Endothelial cell of umbilical vein (primary cell): ENCODE measurements around the gene NPFFR1. TPM values are rescaled to one million over a fixed set of nuclear protein-coding genes. Genes with fewer than 3 reads are reported as not detected.

ENCODE experiments used
- BruUV-seq: library from RNA; stranded (reverse); fragments of 400-500 nt; replicated peaks from 2 replicates; lab custom pipeline; 2021; lab: Mats Ljungman, UMichigan
- CTCF ChIA-PET: fragments of 300-600, 350-600 bp; sonication (Branson Sonifier 250); formaldehyde crosslinking; loops from one replicate; lab custom pipeline; 2021; ENCODE audit warnings: antibody characterized with exemption, inconsistent platforms; lab: Charles Lee
- POLR2A ChIA-PET: fragments of 300-600, 350-600 bp; sonication (Branson Sonifier 250); formaldehyde crosslinking; loops from one replicate; lab custom pipeline; 2021; ENCODE audit warnings: antibody characterized with exemption, inconsistent platforms; lab: Charles Lee
- DNase-seq: peaks from one replicate; pipeline ENCODE4 v3.0.0-alpha.2; 2011; ENCODE audit warnings: low read depth, low spot score
- FAIRE-seq: peaks from 2 replicates; lab custom pipeline; 2011; peaks lifted over from hg19 to GRCh38; lab: Jason Lieb, UNC
- H2AFZ ChIP-seq: 2 replicates; pipeline ENCODE4 v1.6.0; 2012; ENCODE audit warnings: low read depth, low read length, control low read depth, inconsistent platforms
- H3K27ac ChIP-seq: 2 replicates; pipeline ENCODE4 v1.5.1; 2011; ENCODE audit warnings: low read depth, mild to moderate bottlenecking, control low read depth, low read length, moderate library complexity; ENCODE audit not compliant: insufficient read depth
- H3K27me3 ChIP-seq, 2 experiments: 2 replicates each; pipeline versions ENCODE4 v1.6.0 to v1.6.1; 2011; ENCODE audit warnings: low read length in 2 of 2, mixed read lengths in 1 of 2; ENCODE audit not compliant: control insufficient read depth in 2 of 2, insufficient read depth in 2 of 2
- H3K36me3 ChIP-seq, 2 experiments: 2 replicates in 1 of 2; 3 replicates in 1 of 2; pipeline ENCODE4 v1.5.1; 2011; ENCODE audit warnings: low read length in 2 of 2, mild to moderate bottlenecking in 1 of 2, moderate library complexity in 1 of 2; ENCODE audit not compliant: control insufficient read depth in 2 of 2, insufficient read depth in 2 of 2; ENCODE audit errors: extremely low read depth in 1 of 2
- H3K4me1 ChIP-seq: 3 replicates; pipeline ENCODE4 v1.5.1; 2011; ENCODE audit warnings: mild to moderate bottlenecking, low read length; ENCODE audit not compliant: control insufficient read depth, insufficient read depth; ENCODE audit errors: extremely low read depth
- H3K4me2 ChIP-seq: 2 replicates; pipeline ENCODE4 v1.6.1; 2011; ENCODE audit warnings: low read length, control low read depth, mixed read lengths; ENCODE audit not compliant: insufficient read depth
- H3K4me3 ChIP-seq, 3 experiments: fragments of 200-600 bp in 1 of 3; sonication (generic), shearing (Covaris generic) in 1 of 3; replicated peaks in 1 of 3; 2 replicates each; pipeline ENCODE4 v1.5.1; 2011 to 2016; ENCODE audit warnings: control low read depth in 3 of 3, low read length in 3 of 3, mild to moderate bottlenecking in 2 of 3, inconsistent platforms in 1 of 3, low read depth in 1 of 3, moderate library complexity in 1 of 3; ENCODE audit not compliant: insufficient read depth in 1 of 3
- H3K79me2 ChIP-seq: 2 replicates; pipeline ENCODE4 v1.6.0; 2012; ENCODE audit warnings: low read length, inconsistent platforms; ENCODE audit not compliant: control insufficient read depth, insufficient read depth
- H3K9ac ChIP-seq: replicated peaks from 2 replicates; pipeline ENCODE3; 2011; ENCODE audit warnings: low read length, control low read depth; ENCODE audit not compliant: insufficient read depth; ENCODE audit errors: extremely low read depth
- H3K9me1 ChIP-seq: replicated peaks from 3 replicates; pipeline ENCODE4 v1.6.0; 2011; ENCODE audit warnings: mild to moderate bottlenecking, low read length; ENCODE audit not compliant: control insufficient read depth, insufficient read depth; ENCODE audit errors: extremely low read depth
- H3K9me3 ChIP-seq: replicated peaks from 2 replicates; pipeline ENCODE4 v1.5.1; 2012; ENCODE audit warnings: low read length, inconsistent platforms; ENCODE audit not compliant: control insufficient read depth, insufficient read depth
- H4K20me1 ChIP-seq: replicated peaks from 2 replicates; pipeline ENCODE3; 2011; ENCODE audit warnings: mild to moderate bottlenecking, low read length; ENCODE audit not compliant: control insufficient read depth, insufficient read depth; ENCODE audit errors: extremely low read depth
- EZH2 ChIP-seq: IDR thresholded peaks from 2 replicates; pipeline ENCODE4 v1.6.1; 2012; ENCODE audit warnings: borderline replicate concordance, low read depth, mild to moderate bottlenecking, moderate library complexity, low read length, inconsistent platforms; ENCODE audit not compliant: severe bottlenecking
- FOS ChIP-seq: IDR thresholded peaks from 2 replicates; pipeline ENCODE4 v1.6.1; 2011; ENCODE audit warnings: mild to moderate bottlenecking, low read length, moderate library complexity, borderline replicate concordance; ENCODE audit not compliant: insufficient read depth
- GATA2 ChIP-seq: IDR thresholded peaks from 2 replicates; pipeline ENCODE4 v1.7.0; 2011; ENCODE audit warnings: low read depth, mild to moderate bottlenecking, moderate library complexity, mixed read lengths, low read length; ENCODE audit not compliant: insufficient read length, insufficient read depth
- JUN ChIP-seq: IDR thresholded peaks from 2 replicates; pipeline ENCODE4 v1.6.1; 2011; ENCODE audit warnings: borderline replicate concordance, low read depth; ENCODE audit not compliant: insufficient read length, insufficient read depth
- MYC ChIP-seq: IDR thresholded peaks from one replicate; pipeline ENCODE4 v1.6.1; 2011; ENCODE audit warnings: mild to moderate bottlenecking, low read depth, low read length
- POLR2A ChIP-seq: IDR thresholded peaks from 2 replicates; pipeline ENCODE4 v1.6.1; 2012; ENCODE audit warnings: low read depth, mild to moderate bottlenecking, control low read depth, low read length
- POLR2AphosphoS5 ChIP-seq: IDR thresholded peaks from 2 replicates; pipeline ENCODE4 v1.6.1; 2012; ENCODE audit warnings: low read depth, mild to moderate bottlenecking, control low read depth, low read length, moderate library complexity; ENCODE audit not compliant: insufficient read depth
- dilution Hi-C: fragments of 300-500 bp; cut with MboI; formaldehyde crosslinking; loops from one replicate; pipeline ENCODE4 v1.15.0; 2019; ENCODE audit warnings: low sequenced_read_pairs; ENCODE audit not compliant: extremely low pct_ligation_motif_present
- intact Hi-C: fragments of 100-400 bp; cut with micrococcal nuclease; formaldehyde crosslinking; loops from one replicate; pipeline ENCODE4 v1.10.0; 2022
- polyA plus RNA-seq, 4 experiments: library from polyadenylated mRNA; depleted of rRNA in 3 of 4; stranded (reverse) in 3 of 4; unstranded in 1 of 4; fragments of >200 nt; gene quantifications; 2 replicates each; pipeline versions ENCODE4 v1.2.1 to v1.2.3, GENCODE V29; 2011 to 2012; ENCODE audit warnings: missing spikeins in 1 of 4
- total RNA-seq: library from RNA; stranded (reverse); gene quantifications from 2 replicates; pipeline ENCODE4 v1.2.3, GENCODE V29; 2021
- TF ChIP-seq, protein P1 (sequence below), 2 donors: IDR thresholded peaks; 1 replicate in 1 of 2; 2 replicates in 1 of 2; pipeline ENCODE4 v1.5.1; 2011; ENCODE audit warnings: low read length in 2 of 2, mild to moderate bottlenecking in 2 of 2, moderate library complexity in 2 of 2, control low read depth in 1 of 2, inconsistent platforms in 1 of 2, low read depth in 1 of 2; ENCODE audit not compliant: insufficient read depth in 1 of 2; ENCODE audit errors: extremely low read depth in 1 of 2
- TF ChIP-seq, protein P2 (sequence below): IDR thresholded peaks from 2 replicates; pipeline ENCODE4 v1.6.1; 2011; ENCODE audit not compliant: insufficient read depth, insufficient read length

The NPFFR1 gene
- total and polyA plus RNA-seq, 2 donors (not counting 3 experiments of a cell fraction or from before 2014, with no cell fraction given): not detected

DNA sequence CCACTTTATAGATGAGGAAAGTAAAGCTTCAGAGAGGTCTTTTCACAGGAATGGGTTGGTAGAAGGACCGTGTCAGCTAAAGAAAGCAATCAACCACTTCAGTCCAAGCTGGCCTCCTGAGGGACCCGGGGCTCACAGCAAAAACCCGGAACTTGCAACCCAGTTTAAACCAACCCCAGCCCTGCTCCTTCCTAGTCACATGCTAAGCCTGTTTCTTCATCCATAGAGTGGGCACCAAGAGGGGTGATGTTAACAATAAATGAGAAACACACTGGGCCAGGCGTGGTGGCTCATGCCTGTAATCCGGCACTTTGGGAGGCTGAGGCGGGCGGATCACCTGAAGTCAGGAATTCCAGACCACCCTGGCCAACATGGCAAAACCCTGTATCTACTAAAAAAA lies 12.1 kb upstream of the NPFFR1 start:
- BruUV-seq: no TSS peak
- ChIA-PET CTCF (interaction anchor here (1.0 to 4.3 kb wide), 3 partner anchors 24 to 74 kb away, joined by 3 to 15 read pairs (median 3); no protein-coding TSS in a partner anchor), POLR2A (no interaction called here)
- no peaks in the 10 kb centered on the region for H4K20me1 ChIP-seq
- H3K79me2 ChIP-seq: no peaks in the 10 kb centered on the region
- H3K9ac ChIP-seq: no peak overlapping the region
- no peak for TF ChIP-seq POLR2AphosphoS5
- TF ChIP-seq EZH2: no peak
- TF ChIP-seq POLR2A: no peak
- TF ChIP-seq, protein P1, sequence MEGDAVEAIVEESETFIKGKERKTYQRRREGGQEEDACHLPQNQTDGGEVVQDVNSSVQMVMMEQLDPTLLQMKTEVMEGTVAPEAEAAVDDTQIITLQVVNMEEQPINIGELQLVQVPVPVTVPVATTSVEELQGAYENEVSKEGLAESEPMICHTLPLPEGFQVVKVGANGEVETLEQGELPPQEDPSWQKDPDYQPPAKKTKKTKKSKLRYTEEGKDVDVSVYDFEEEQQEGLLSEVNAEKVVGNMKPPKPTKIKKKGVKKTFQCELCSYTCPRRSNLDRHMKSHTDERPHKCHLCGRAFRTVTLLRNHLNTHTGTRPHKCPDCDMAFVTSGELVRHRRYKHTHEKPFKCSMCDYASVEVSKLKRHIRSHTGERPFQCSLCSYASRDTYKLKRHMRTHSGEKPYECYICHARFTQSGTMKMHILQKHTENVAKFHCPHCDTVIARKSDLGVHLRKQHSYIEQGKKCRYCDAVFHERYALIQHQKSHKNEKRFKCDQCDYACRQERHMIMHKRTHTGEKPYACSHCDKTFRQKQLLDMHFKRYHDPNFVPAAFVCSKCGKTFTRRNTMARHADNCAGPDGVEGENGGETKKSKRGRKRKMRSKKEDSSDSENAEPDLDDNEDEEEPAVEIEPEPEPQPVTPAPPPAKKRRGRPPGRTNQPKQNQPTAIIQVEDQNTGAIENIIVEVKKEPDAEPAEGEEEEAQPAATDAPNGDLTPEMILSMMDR (IDR thresholded peaks at IDR 0.05; ENCODE audit: extremely low read depth in 1 of 2, insufficient read depth in 1 of 2, low read depth in 1 of 2, low read length in 2 of 2): no peak
- no peak for TF ChIP-seq FOS
- no peak for FAIRE-seq
- no peak for DNase-seq
- no peaks in the 10 kb centered on the region for H3K9me1 ChIP-seq
- no peak overlapping the region for H2AFZ ChIP-seq
- H3K9me3 ChIP-seq: no peaks in the 10 kb centered on the region
- intact Hi-C loops: loop anchor here (2.0 to 5.0 kb wide), 2 partner anchors 36 to 63 kb away; partner anchors contain the start of gene PPA1
- peaks cover 2 to 3% of the 10 kb centered on the region in 2 experiments for H3K27me3 ChIP-seq
- no peak overlapping the region for H3K4me3 ChIP-seq
- peaks cover 9% of the 10 kb centered on the region for H3K4me1 ChIP-seq
- H3K27ac ChIP-seq: no peak overlapping the region
- no peak overlapping the region for H3K4me2 ChIP-seq
- H3K36me3 ChIP-seq: no peaks in the 10 kb centered on the region
- dilution Hi-C loops: no loop called here

GRCh38 chr10:70295321-70295720 lies 11.5 kb upstream of the NPFFR1 start:
- Histone ChIP-seq H4K20me1 (no peaks in the 10 kb centered on the region), H3K27me3 (peaks cover 2 to 3% of the 10 kb centered on the region in 2 experiments), H3K4me2 (no peak overlapping the region), H3K4me1 (peaks cover 9% of the 10 kb centered on the region), H2AFZ (no peak overlapping the region), H3K79me2 (no peaks in the 10 kb centered on the region), H3K4me3 (no peak overlapping the region), H3K27ac (no peak overlapping the region), H3K36me3 (no peaks in the 10 kb centered on the region), H3K9ac (no peak overlapping the region), H3K9me1 (no peaks in the 10 kb centered on the region), H3K9me3 (no peaks in the 10 kb centered on the region)
- FAIRE-seq: no peak
- ChIA-PET CTCF (interaction anchor here (1.0 to 4.3 kb wide), 2 partner anchors 23 to 74 kb away, joined by 3 to 15 read pairs; no protein-coding TSS in a partner anchor), POLR2A (no interaction called here)
- DNase-seq: no peak
- intact Hi-C loops: loop anchor here (5.0 kb wide), 1 partner anchor 37 kb away; no protein-coding TSS in a partner anchor
- dilution Hi-C loops: no loop called here
- TF ChIP-seq, protein P2, sequence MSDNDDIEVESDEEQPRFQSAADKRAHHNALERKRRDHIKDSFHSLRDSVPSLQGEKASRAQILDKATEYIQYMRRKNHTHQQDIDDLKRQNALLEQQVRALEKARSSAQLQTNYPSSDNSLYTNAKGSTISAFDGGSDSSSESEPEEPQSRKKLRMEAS: no peak
- TF ChIP-seq EZH2: no peak
- TF ChIP-seq JUN: no peak
- no peak for TF ChIP-seq POLR2AphosphoS5
- no peak for TF ChIP-seq POLR2A
- TF ChIP-seq GATA2: no peak
- TF ChIP-seq, protein P1 (IDR thresholded peaks at IDR 0.05; ENCODE audit: extremely low read depth in 1 of 2, insufficient read depth in 1 of 2, low read depth in 1 of 2, low read length in 2 of 2): no peak
- TF ChIP-seq MYC: no peak
- no peak for TF ChIP-seq FOS
- BruUV-seq: no TSS peak
